ENCODE data around the gene MTTP.

The MTTP gene

GRCh38 chr4:99573735-99574368 lies 772 bp upstream of the MTTP start:
- no peak for DNase-seq (ENCODE audit: low read depth)
- H3K4me3 ChIP-seq (ENCODE audit: low read length): no peak overlapping the region
- no peak for TF ChIP-seq CTCF (IDR thresholded peaks at IDR 0.05; ENCODE audit: insufficient read depth, low read depth, low read length, missing control alignments)

GRCh38 chr4:99578714-99579113 lies 4.1 kb downstream of the MTTP start:
- no peak overlapping the region for H3K4me3 ChIP-seq (ENCODE audit: low read length)
- no peak for DNase-seq (ENCODE audit: low read depth)
- no peak for TF ChIP-seq CTCF (IDR thresholded peaks at IDR 0.05; ENCODE audit: insufficient read depth, low read depth, low read length, missing control alignments)

GRCh38 chr4:99585516-99585915 lies 10.9 kb downstream of the MTTP start:
- no peak for TF ChIP-seq CTCF (IDR thresholded peaks at IDR 0.05; ENCODE audit: insufficient read depth, low read depth, low read length, missing control alignments)
- no peak for DNase-seq (ENCODE audit: low read depth)
- H3K4me3 ChIP-seq (ENCODE audit: low read length): no peak overlapping the region

- H3K4me3 ChIP-seq (ENCODE audit: low read length): no peak overlapping the region
- no peak for TF ChIP-seq CTCF (IDR thresholded peaks at IDR 0.05; ENCODE audit: insufficient read depth, low read depth, low read length, missing control alignments)
- no peak for DNase-seq (ENCODE audit: low read depth)
These were observed 11.7 kb downstream of the MTTP start for GRCh38 chr4:99586322-99586721.

- no peak for DNase-seq (ENCODE audit: low read depth)
- TF ChIP-seq CTCF (IDR thresholded peaks at IDR 0.05; ENCODE audit: insufficient read depth, low read depth, low read length, missing control alignments): no peak
- no peak overlapping the region for H3K4me3 ChIP-seq (ENCODE audit: low read length)
These were observed 12.2 kb downstream of the MTTP start for GRCh38 chr4:99586797-99587196.

- TF ChIP-seq CTCF (IDR thresholded peaks at IDR 0.05; ENCODE audit: insufficient read depth, low read depth, low read length, missing control alignments): no peak
- DNase-seq (ENCODE audit: low read depth): no peak
- H3K4me3 ChIP-seq (ENCODE audit: low read length): no peak overlapping the region
These were observed 12.7 kb downstream of the MTTP start for GRCh38 chr4:99587309-99587708.

- H3K4me3 ChIP-seq (ENCODE audit: low read length): no peak overlapping the region
- DNase-seq (ENCODE audit: low read depth): no peak
- no peak for TF ChIP-seq CTCF (IDR thresholded peaks at IDR 0.05; ENCODE audit: insufficient read depth, low read depth, low read length, missing control alignments)
These were observed 13.2 kb downstream of the MTTP start for GRCh38 chr4:99587803-99588202.

Measured in epithelial cell of esophagus (primary cell).